Bone marrow (tissue), 2 donors: ENCODE data around the gene BIRC2.
A peak's percentile ranks its signal among the peaks of the same experiment; 100 is the strongest.
"Not testable (repeated sequence)": the region's sequence is repeated elsewhere in the genome, so short reads cannot be mapped to it uniquely, and the experiment has no call there.

ENCODE experiments used
- DNase-seq, 2 donors: peaks; one replicate each; lab custom pipeline; 2025; lab: John Stamatoyannopoulos, UW

The BIRC2 gene

DNA sequence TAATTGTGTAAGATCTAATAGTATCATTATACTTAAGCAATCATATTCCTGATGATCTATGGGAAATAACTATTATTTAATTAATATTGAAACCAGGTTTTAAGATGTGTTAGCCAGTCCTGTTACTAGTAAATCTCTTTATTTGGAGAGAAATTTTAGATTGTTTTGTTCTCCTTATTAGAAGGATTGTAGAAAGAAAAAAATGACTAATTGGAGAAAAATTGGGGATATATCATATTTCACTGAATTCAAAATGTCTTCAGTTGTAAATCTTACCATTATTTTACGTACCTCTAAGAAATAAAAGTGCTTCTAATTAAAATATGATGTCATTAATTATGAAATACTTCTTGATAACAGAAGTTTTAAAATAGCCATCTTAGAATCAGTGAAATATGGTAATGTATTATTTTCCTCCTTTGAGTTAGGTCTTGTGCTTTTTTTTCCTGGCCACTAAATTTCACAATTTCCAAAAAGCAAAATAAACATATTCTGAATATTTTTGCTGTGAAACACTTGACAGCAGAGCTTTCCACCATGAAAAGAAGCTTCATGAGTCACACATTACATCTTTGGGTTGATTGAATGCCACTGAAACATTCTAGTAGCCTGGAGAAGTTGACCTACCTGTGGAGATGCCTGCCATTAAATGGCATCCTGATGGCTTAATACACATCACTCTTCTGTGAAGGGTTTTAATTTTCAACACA, 23.3 kb upstream of the BIRC2 start:
- DNase-seq: no peak

DNA sequence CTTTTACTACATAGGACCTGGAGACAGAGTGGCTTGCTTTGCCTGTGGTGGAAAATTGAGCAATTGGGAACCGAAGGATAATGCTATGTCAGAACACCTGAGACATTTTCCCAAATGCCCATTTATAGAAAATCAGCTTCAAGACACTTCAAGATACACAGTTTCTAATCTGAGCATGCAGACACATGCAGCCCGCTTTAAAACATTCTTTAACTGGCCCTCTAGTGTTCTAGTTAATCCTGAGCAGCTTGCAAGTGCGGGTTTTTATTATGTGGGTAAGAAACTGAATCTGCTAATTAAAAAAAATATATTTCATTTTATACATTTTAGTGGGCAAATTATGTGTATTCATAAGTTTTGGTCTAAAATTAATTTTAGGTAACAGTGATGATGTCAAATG, 21.9 kb upstream of the BIRC2 start:
- no peak for DNase-seq

- no peak for DNase-seq
Observed at GRCh38 chr11:102328748-102329147, 18.3 kb upstream of the BIRC2 start.

DNA sequence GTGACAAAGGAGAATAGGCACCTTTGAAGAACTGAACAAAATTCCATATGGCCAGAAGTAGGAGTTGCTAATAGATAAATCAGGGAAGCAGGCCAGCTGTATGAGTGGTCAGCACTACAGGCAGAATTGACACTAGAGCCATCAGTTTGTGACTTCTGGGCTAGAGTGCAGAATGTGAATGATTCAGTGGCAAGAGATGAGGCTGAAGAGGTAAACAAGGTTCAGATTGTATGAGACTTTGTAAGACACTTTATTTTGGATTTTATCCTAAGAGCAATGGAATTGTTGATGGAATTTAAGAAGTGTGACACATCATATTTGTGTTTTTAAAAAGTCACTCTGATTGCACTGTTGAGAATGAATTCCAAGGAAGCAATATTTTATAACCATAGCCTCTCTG, 16.8 kb upstream of the BIRC2 start:
- no peak for DNase-seq

DNA sequence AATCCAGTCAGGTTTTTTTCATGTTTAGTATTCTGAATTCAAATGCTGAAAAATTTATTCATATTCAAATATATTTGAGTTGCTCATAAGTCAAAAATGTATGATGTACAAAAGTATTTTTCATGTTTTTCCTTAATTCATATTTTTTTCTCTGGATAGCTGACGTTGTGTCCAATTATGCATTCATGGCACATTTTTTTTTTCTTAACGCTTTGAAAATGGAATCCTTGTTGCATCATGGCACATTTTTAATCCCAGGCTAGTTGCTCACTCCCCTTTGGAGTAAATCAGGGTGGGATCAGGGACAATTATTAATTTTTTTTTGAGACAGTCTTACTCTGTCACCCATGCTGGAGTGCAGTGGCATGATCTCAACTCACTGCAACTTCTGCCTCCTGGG, 15.7 kb upstream of the BIRC2 start:
- no peak for DNase-seq

DNA sequence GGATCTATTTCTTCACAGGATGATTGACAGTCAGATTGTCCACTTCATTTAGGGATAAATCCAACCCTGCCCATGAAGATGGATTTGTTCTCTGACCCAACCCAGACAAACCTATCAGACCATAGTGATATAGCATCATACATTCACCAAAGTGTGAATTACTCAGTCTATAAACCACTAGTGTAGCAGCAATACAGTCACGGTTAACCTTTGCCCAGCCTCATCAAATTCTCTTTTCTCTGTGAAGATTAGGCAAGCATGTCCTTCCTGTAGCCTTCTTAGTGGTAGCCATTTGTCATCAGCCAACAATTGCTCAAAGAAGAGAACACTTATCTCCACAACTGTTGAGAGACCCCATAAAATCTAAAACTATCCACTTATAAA, 14.4 kb upstream of the BIRC2 start:
- DNase-seq: no peak

DNA sequence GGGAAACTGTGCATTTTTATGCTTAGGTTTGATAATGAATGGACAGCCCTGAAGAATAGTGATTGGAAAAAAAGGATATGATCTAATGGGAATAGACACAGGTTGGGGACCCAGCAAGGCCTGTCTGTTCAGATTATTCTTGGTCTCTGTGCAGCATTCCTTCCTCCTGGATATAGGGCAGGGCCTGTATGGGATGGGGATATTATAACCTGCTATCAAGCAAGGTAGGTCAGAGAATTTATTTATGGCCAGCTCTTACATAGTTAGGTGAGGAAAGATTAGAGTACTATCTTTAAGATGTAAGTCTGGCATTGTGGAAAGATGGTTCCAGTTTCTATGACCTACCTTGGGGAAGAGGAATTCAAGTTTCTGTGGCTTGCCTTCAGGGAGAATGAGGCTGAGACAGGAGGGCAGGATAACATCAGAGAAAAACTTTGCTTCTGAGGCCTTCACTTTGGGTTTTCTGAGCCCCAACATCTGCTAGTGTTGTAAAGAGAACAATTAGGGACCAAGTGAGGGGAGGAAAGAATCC, 8.5 kb upstream of the BIRC2 start:
- no peak for DNase-seq

DNA sequence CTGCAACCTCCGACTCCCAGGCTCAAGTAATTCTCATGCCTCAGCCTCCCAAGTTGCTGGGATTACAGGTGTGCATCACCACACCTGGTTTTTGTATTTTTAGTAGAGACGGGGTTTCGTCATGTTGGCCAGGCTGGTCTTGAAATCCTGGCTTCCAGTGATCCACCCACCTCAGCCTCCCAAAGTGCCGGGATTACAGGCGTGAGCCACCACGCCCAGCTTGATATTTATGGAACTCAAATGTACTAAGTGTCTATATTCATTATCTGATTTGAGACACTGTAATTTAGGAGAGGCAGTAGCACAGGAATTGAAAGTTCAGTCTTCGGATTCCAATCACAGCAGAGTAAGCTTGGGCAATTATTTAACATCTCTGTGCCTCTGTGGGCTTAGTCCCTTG, 5.7 kb upstream of the BIRC2 start:
- not testable (repeated sequence) for DNase-seq

DNA sequence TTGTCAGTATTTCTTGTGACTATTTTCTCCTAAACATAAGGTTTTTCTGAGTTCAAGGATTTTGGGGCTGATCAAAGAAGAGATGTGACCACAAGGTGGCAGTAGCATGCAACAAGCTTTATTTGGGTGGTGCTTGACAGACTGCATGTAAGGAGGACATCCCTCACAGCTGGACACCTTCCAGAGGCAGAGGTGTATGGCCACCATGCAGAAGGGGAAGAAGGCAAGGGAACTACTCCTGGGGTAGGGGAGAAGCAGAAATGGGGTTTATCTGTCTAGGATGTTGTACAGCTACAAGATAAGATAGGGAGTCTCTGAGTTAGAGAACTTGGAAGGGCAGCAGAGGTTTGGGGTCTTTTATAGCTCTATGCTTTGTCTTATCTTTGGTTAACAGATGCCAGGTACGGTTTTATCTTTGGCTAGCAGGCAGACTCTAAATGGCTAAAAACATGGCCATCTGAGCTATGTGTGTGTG, 5.1 kb upstream of the BIRC2 start:
- peak in 1 of 2 donors; percentile 68 for DNase-seq

- DNase-seq: no peak
Observed at GRCh38 chr11:102343809-102344208, 3.2 kb upstream of the BIRC2 start.

DNA sequence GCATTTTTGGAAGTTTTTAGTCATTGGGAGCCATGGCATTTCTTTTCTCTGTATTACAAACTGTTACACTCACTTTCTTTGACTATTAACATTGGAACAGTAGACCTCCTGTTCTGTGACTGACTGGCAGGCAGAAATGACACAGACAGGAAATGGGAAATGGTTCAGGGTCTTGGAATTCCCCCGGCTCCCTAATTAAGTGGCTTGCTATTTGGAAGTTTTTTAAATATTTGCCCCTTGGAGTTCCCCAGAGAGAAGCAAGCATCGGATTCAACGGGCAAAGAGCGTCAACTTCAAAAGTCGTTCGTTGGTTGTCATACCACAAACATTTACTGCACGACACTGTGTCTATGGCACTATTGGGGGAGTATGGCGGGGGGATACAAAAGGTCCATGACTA, 1.1 kb upstream of the BIRC2 start:
- DNase-seq: no peak

GRCh38 chr11:102346456-102346747, 612 bp upstream of the BIRC2 start:
- no peak for DNase-seq

DNA sequence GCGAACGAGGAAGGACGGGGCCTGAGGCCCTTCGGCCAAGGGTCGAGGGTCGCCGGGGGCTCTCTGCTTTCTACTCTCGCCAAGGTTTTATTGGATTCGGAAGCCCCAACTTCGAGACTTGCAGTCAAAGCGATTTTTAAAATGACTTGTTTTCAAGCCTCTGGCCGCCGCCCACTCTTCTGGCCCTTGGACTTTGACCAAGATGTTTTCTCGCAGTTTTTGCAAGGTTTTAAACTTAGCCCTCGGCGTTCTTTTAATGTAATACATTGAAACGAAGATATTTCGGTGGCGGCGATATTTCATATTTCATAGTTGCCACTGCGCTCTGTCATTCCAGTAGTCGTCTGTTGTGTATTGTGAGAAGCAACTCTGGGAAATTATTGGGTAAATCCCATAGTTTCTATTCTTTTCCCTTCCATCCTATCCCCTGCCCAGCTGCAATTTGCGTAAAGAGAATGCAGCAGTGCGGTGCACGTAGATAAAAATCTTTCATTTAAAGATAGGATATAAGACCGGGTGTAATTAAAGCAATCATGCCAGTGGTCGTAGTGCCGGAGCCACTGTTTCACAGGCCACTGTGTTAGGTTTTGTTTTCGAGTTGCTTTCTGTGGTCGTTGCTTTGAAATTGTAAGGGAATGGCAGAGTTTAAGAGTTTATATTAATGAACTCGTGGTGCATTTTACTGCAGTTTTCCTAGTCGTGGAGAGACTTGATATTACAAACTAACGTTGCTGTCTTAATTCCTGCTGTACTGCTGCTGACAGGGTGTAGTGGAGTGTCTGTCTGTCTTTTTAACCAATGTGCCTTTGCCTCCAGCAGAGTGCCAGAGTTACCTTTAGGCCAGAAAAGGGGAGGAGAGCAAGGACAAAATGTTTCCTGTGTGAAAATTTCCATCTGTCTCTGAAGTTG, 702 bp downstream of the BIRC2 start:
- DNase-seq: no peak

GRCh38 chr11:102357116-102357515, 10.1 kb downstream of the BIRC2 start:
- DNase-seq: no peak

GRCh38 chr11:102359372-102359771, 12.4 kb downstream of the BIRC2 start:
- no peak for DNase-seq

GRCh38 chr11:102360681-102361080, 13.7 kb downstream of the BIRC2 start:
- DNase-seq: no peak

- no peak for DNase-seq
Observed at GRCh38 chr11:102361086-102362031, 14.3 kb downstream of the BIRC2 start.

- no peak for DNase-seq
Observed at GRCh38 chr11:102364991-102365390, 18.0 kb downstream of the BIRC2 start.

GRCh38 chr11:102367364-102367763, 20.4 kb downstream of the BIRC2 start:
- DNase-seq: peak in 1 of 2 donors; percentile 60

DNA sequence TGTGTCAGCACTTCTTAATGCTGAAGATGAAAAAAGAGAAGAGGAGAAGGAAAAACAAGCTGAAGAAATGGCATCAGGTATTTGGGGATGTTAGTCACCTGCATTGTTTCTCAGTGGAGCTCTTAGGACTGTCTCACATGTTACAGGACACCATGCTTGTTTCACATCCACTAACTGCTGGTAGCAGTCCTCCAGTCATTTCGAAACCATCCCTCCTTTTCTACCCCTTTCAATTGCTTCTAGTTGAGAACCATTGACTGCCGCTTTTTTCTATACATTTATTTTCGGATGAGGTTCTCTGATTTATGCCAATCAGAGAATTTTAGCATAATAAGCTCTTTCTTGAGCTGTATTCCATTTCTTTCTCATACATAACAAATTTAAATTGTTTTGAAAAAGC, 21.5 kb downstream of the BIRC2 start:
- DNase-seq: no peak

DNA sequence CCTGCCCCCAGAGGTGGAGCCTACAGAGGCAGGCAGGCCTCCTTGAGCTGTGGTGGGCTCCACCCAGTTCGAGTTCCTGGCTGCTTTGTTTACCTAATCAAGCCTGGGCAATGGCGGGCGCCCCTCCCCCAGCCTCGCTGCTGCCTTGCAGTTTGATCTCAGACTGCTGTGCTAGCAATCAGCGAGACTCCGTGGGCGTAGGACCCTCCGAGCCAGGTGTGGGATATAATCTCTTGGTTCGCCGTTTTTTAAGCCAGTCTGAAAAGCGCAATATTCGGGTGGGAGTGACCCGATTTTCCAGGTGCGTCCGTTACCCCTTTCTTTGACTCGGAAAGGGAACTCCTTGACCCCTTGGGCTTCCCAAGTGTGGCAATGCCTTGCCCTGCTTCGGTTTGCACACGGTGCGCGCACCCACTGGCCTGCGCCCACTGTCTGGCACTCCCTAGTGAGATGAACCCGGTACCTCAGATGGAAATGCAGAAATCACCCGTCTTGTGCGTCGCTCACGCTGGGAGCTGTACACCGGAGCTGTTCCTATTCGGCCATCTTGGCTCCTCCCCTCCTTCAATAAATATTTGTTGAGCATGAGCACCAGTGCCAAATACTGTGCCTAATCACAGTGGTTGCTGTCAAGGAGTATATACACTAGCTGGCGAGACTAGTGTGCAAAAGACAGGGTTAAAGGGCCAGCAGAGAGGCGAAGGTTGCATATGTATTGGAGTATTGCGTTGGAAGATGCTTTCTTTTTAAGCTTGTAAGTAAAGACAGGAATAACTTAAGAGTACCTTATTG, 27.8 kb downstream of the BIRC2 start:
- not testable (repeated sequence) for DNase-seq
